Adipose tissue (tissue), 3 donors: ENCODE results near the gene RBM28. TPM values are rescaled to one million over a fixed set of nuclear protein-coding genes. Genes with fewer than 3 reads are reported as not detected.

Experiments used
- H3K27ac ChIP-seq: one replicate; pipeline ENCODE4 v1.5.1; 2013; ENCODE audit warnings: low read depth, low read length
- WGBS, 3 donors: extraction: QIAGEN DNeasy Blood & Tissue Kit; methylation state at CpG; one replicate each; pipeline ENCODE4 v1.1.7; 2013; 5-methylcytosine and 5-hydroxymethylcytosine counted together
- polyA plus RNA-seq, 3 donors: library from polyadenylated mRNA; stranded (reverse); fragments of 200-250 nt; gene quantifications; one replicate each; pipeline ENCODE4 v1.2.3, GENCODE V29; 2013
- donor health status: healthy with polysubstance abuse.
- donor health status: Bipolar disorder and iron deficiency.
- donor health status: healthy.

Gene RBM28
- polyA plus RNA-seq, 3 donors: 11.3 to 33.4 (median 19.2) TPM

DNA sequence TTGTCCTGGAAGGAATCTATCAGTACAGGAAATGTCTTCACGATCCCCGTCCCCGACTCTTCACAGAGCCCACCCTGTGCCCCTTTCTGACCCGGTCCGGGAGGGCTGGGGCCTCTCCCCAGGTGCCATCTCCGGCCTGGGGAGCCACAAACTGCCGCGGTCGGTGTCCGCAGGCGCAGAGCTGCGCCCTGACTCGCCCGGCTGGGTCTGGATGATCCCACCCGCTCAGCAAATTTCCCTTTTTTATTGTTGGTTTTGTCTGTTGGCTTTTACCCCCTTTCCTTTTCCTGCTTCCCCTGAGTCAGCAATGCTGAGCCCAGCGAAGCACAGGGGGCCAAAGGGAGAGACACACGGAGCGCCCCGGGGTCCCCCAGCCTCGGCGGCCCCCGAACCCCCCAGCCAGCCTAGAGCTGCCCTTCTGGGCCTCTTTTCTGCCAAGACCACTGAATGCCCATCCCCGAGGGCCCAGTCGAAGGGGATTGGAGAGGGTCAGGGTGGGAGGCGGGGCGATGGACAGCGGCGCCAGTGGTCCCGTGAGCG lies 71.7 kb downstream of the RBM28 start:
- H3K27ac ChIP-seq: no peak overlapping the region
- 14 to 29% (median 28%) methylated on average over 26 to 30 of the region's 30 CpGs for WGBS, 3 donors

DNA sequence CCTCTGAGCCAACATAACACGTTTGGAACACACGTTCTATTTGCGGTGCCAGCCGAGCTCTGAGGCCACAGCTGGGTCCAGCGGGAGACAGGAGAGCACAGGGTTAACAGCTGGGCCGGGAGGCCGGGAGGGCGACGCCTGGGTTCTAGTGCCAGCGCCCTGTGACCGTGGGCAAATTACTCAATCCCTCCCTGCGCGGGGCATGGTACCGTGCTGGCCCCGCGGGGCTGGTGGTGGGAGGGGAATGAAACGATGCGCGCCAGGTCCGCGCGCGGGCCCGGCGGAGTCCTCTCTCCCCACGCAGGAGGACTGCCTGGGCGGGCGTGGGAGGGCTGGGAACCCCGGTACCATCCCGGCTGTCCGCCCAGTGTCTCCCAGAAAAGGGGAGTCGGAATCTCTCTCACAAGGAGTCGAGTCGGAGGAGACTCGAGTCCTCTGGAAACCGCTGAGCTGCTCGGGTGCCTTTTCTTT lies 72.2 kb downstream of the RBM28 start:
- no peak overlapping the region for H3K27ac ChIP-seq
- 2 to 13% (median 9%) methylated on average over 24 to 37 of the region's 37 CpGs for WGBS, 3 donors

DNA sequence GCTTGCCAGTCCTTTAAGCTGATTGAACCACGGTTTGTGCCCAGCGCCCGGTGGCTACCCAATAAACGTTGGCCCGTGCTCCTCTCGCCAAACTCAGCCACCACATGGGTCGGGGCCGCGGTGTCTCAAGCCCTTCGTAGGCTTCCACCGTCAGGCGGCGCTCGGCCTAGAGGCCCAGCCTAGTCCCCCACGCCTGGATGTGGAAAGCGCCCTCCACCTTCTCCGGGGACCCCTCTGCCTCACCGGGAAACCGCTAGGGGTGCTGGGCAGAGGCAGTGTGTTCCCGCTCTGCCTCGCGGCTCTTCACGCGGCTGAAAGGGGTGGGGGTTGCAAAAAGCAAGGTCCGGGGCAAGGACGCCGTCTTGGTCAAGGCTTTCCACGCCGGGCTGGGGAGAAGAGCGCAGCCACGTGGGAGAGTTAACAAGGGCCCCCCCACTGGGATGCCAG lies 72.9 kb downstream of the RBM28 start:
- 9 to 45% (median 26%) methylated on average over 31 of the region's 31 CpGs for WGBS, 3 donors
- no peak overlapping the region for H3K27ac ChIP-seq

DNA sequence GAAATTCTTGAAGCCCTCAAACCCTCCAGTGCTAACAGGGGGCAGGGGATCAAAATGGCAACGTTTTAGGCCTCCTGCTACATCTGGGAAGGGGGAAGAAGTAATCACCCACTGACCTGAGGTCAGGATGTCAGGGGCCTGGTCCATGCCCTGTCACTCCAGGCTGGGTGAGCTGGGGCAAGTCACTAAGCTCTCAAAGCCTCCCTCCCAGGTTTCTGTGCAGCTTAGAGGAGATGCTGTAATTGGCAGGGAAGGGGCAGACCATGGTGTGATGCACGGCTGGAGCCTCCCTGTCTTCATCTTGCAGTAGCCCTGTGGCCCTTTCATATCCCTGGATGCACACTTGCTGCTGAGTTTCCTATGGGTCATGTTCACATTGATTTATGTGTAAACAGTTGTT lies 75.5 kb downstream of the RBM28 start:
- WGBS, 3 donors: 39 to 68% (median 45%) methylated on average over 2 of the region's 2 CpGs
- no peak overlapping the region for H3K27ac ChIP-seq

DNA sequence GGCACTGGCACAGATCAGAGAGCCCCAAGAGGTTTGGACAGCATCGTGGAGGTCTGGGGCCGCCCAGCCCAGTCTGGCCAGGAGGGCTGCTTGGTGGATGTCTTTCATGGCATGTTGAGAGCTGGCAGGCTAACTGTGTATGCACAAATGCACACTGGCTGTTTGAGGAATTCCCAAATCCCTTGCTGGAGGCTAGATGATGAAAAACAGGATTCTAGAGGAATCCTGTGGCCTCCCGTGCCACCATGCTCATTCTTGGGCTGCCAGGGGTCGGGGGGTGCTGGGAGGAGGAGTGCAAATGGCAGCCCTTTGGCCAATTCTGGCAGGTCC lies 76.1 kb downstream of the RBM28 start:
- no peak overlapping the region for H3K27ac ChIP-seq
- 58 to 72% (median 59%) methylated on average over 4 of the region's 4 CpGs for WGBS, 3 donors

DNA sequence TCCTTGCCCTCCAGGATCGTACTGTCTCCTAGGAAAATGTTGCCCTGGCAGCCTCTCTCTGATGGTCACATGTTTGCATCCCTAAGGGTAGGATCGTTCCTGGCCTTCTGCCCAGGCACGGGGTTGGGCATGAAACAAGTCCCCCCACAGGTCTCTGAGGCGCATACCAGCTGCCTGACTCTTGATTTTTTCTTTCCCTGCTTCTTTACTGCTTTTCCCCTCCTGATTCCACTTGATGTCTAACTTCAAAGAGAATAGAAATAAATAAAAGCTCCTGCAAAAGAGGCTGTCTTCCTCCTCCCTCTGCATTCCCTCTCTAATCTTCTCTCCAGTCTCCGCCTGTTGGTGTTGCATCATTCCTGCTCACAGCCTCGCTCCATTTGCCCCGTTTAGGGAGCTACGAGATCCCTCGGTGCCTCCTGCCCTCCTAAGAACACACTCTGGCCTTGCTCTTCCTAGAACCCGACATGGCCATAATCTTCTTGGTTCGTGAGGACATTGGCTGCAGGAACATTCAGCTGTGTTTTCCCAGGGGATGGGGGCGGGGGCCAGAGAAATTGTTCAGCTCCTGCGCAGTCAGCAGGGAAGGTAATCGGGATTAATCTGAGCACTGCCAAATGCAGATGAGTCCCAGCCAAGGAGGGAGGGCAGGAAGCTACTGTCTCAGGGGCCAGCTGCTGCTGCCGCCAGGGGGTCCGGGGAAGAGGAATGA lies 76.7 kb downstream of the RBM28 start:
- WGBS, 3 donors: 11 to 38% (median 35%) methylated on average over 16 of the region's 16 CpGs
- no peak overlapping the region for H3K27ac ChIP-seq

DNA sequence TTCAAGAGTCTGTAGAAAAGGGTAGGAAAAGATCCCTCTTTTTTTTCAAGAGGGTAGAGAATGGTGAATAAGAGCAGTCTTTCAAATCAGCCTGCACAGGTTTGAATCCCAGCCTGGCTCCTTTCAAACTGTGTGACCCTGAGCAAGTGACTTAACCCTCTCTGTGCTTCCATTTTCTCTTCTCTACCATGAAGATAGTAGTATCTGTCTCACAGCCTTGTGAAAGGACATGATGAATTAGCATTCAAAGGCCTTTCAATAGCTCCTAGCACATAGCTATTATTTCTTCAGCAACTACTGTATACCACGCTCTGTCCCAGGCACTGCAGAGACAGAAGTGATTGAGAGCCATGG lies 77.2 kb downstream of the RBM28 start:
- no peak overlapping the region for H3K27ac ChIP-seq
- 56 to 85% (median 72%) methylated on average over 1 of the region's 1 CpG for WGBS, 3 donors

DNA sequence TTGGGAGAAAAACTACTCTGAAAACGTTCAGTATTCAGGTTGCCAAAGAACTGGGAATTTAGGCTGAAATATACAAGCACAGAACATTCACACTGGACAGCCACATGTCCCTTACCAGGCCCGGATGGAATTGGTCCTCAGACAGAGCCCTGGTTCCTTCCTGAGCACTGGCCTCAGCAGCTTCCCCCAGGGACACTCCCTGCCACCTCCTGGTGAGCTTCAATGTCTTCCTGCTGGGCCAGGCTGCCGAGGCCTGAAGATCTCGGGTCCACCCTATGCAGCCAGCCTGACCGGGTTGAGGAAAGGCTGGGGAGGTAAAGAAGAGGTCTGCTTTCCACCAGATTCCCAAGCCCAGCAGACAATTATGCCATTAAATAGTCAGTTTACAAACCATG lies 77.8 kb downstream of the RBM28 start:
- no peak overlapping the region for H3K27ac ChIP-seq
- WGBS, 3 donors: 50 to 68% (median 50%) methylated on average over 5 of the region's 5 CpGs

DNA sequence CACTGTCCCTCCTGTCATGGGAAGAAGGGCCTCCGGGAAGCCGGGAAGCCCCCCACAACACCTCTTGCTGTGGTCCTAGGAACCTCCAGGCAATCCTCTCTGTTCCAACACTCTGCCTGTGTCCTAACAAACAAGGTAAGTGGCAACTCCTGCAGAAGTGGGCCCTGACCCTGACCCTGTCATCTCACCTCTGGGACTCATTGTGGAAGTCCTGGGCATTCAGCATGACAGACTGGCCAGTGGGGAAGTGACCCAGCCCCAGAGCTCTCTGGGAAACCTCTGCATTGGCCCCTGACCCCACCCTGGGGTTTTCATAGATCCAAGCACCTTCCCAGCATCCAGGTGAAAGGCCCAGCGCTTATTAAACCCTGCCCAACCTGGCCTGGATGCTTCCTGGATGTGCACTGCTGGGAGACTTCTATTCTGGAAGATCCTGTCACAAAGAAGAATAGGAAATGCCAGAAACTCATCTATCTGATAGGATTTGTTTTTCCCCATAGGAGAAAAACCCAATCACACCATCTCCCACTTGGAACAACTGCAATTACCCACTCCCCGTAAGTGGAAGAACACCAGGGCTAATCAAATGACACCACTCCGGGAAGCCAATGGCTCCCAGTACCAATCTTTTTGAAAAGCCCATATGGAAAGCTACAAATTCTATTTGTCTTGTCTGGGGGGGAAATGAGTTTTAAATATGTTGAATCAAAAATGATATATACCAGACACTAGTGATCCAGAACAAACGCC lies 78.4 kb downstream of the RBM28 start:
- H3K27ac ChIP-seq: no peak overlapping the region
- WGBS, 3 donors: 83 to 94% (median 89%) methylated on average over 6 of the region's 6 CpGs

DNA sequence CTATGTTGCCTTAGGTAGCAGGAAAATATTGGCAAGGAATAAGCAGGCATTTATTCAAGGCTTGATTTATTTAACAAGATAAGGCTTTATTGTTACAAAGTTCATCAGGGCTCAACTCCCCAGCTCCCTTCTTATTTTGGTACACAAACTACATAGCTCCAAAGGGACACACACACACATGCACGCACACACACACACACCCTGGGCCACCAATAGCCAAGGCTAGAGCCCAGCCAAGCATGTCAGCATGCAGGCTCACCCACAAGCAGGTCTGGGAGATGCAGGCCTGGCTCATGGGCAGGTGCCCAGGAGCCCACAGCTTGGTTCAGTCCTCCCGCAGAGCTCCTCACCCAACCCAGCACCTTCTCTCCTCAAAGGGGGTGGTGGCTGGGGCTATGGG lies 79.2 kb downstream of the RBM28 start:
- WGBS, 3 donors: 66 to 74% (median 71%) methylated on average over 2 of the region's 2 CpGs
- no peak overlapping the region for H3K27ac ChIP-seq

DNA sequence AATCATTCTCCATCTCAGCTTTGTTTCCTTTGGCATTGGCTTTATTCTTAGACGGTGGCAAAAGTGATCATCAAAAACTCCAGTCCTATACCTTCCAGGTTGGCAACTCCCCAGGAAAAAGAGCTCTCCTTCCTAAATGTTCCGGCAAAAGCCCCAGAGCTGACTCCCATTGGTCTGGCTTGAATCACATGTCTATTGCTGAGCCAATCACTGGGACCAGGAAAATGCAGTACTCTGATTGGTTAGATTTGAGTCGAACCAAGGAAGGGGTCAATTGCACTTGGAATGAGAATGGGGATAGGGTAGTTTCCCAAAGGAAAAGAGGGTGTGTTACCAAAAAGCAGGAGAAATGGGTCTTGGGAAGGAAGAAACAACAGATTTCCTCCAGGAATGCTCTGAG lies 80.3 kb downstream of the RBM28 start:
- WGBS, 3 donors: 82 to 86% (median 84%) methylated on average over 3 of the region's 3 CpGs
- no peak overlapping the region for H3K27ac ChIP-seq

DNA sequence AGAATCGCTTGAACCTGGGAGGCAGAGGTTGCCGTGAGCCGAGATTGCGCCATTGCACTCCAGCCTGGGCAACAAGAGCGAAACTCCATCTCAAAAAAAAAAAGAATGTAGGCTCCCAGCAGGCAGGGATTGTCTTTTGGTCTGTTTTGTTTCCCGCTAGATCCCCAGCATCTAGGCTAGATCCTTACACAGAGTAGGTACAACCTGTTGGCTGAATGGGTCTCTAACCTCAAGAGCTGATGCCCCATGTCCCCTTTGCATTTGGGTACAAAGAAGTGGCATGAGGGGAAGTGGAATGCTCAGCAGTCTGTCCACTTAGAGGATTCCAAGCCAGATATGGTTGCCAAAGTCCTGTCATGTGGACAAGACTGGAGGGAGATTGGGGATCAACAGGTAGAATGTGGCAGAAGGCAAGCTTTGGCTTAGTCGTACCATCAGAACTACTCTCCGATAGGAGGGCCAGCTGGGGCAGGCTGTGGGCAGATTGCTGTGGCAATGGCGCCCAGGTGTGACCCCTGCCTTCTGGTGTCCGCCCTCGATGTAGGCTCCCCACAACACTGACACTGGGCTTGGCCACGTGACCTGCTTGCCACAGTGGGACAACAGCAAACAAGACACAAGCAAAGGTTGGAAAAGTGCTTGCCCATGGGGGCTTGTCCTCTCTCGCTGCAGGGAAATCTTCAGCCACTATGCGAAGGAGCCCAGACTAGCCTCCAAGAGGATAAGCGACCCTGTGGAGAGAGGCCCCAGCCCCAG lies 81.3 kb downstream of the RBM28 start:
- H3K27ac ChIP-seq: no peak overlapping the region
- 95 to 99% (median 96%) methylated on average over 15 of the region's 15 CpGs for whole genome bisulfite sequencing, 3 donors

DNA sequence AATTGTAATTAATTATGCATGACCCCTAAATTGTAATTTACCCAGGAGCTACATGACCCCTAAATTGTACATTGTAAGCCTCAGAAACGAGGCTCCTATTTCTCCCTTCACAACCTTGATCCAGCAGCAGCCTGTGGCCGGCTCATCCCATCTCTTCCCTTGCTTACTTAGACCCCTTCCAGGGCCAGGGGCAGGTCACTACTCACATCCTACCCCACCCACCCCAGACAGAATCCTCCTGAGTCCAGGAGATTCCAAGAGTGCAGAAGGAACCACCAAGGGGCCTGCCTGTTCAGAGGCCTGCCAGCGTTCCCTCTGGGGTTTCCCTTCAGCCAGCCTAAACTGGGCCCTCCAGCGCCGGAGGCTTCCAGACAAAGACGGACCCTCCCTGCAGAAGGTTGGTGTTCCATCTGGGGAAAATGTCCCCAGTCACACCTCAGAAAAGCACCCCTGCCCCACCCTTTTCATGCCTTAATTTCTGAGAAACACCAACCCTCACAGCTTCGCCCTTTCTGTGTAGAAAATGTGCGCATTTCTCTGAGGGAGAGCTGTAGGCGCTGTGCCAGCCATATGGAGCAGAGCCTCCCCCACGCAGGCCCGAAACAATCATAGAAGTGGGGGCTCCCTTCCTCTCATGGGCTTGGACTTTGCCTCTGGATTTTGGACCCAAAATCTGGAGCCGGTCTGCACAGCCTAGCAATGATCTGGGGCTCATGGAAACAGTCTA lies 83.5 kb downstream of the RBM28 start:
- WGBS, 3 donors: 85 to 91% (median 86%) methylated on average over 12 of the region's 12 CpGs

DNA sequence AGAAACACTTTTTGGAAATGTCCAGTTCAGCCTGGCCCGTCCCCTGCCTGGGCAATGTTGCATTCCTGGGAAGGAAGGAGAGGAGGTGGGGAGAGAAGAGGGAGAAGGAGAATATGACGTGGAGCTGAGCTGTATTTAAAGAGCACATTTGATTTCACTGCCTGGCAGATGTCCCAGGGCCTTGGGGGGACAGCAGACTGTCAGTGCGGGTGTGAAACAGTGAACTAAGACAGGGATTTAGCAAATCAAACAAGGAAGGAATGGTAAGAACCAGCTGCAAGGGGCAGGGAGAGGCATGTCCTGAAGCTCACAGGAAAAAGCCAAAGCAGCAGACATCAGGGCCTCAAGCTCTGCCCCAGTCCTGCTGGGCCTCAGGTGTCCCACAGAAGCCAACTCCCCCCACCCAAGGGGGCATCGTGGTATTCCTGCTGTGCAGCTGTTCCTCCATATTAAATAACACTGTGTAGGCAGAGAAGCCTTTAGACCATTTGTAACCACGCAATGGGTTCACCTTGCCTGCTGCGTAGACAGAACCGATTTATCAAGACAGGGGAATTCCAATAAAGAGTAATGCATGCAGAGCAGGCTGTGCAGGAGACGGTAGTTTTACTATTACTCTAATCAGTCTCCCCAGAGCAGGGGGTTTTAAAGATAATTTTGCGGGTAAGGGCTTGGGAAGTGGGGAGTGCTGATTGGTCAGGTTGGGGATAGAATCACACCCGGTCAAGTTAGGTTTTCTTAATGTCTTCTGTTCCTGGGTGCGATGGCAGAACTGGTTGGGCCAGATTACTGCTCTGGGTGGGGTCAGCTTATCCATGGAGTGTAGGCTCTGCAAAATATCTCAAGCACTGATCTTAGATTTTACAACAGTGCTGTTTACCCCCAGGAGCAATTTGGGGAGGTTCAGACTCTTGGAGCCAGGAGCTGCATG lies 84.3 kb downstream of the RBM28 start:
- 64 to 82% (median 70%) methylated on average over 11 of the region's 11 CpGs for whole genome bisulfite sequencing, 3 donors
- H3K27ac ChIP-seq: no peak overlapping the region

More for the DNA sequence above, 83.5 kb downstream of the RBM28 start:
- H3K27ac ChIP-seq: no peak overlapping the region

DNA sequence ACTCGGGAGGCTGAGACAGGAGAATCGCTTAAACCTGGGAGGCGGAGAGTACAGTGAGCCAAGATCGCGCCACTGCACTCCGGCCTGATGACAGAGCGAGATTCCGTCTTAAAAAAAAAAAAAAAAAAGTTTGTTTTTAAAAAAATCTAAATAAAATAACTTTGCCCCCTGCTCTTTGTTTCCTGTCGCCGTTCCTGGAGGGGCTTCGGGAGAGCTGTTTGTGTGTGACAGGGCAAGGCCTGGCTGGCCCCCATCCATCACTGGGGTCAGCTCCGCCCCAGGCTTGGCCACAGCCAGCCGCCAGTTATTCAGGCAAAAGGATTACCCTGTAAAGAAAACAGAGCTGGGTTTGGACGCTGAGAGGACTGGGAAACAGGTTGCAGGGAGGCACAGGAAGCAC lies 86.2 kb downstream of the RBM28 start:
- H3K27ac ChIP-seq: no peak overlapping the region
- WGBS, 3 donors: 80 to 89% (median 86%) methylated on average over 14 of the region's 14 CpGs

DNA sequence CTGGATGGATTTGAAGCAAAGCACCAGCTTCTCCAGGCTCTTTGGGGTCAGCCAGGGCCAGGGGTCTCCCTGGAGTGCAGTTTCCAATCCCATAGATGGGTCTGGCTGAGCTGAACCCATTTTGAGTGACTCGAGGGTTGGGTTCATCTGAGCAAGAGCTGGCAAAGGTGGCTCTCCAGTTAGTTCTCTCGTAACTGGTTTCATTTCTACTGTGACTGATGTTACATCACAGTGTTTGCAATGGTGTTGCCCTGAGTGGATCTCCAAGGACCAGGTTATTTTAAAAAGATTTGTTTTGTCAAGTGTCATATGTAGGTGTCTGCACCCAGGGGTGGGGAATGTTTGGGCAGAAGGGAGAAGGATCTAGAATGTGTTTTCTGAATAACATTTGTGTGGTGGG lies 88.4 kb downstream of the RBM28 start:
- H3K27ac ChIP-seq: no peak overlapping the region
- 59 to 85% (median 76%) methylated on average over 2 of the region's 2 CpGs for WGBS, 3 donors

DNA sequence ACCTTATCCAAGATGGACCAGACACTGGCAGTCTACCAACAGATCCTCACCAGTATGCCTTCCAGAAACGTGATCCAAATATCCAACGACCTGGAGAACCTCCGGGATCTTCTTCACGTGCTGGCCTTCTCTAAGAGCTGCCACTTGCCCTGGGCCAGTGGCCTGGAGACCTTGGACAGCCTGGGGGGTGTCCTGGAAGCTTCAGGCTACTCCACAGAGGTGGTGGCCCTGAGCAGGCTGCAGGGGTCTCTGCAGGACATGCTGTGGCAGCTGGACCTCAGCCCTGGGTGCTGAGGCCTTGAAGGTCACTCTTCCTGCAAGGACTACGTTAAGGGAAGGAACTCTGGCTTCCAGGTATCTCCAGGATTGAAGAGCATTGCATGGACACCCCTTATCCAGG lies 89.2 kb downstream of the RBM28 start:
- WGBS, 3 donors: 73 to 85% (median 76%) methylated on average over 5 of the region's 5 CpGs
- H3K27ac ChIP-seq: no peak overlapping the region
